Dedifferentiated amniotic fluid mesenchymal stem cell (primary cell): ENCODE data around the gene TAMALIN.
A peak's percentile ranks its signal among the peaks of the same experiment; 100 is the strongest.

ENCODE experiments used
- DNase-seq: peaks from one replicate; pipeline ENCODE4 v3.0.0-alpha.2; 2016; ENCODE audit errors: extremely low spot score

The TAMALIN gene

GRCh38 chr12:52036587-52037171, 29.9 kb downstream of the TAMALIN start:
- peak; percentile 72 for DNase-seq

- peak; percentile 60 for DNase-seq
These were observed 30.6 kb downstream of the TAMALIN start for GRCh38 chr12:52037248-52037861.

GRCh38 chr12:52038447-52038846, 31.7 kb downstream of the TAMALIN start:
- DNase-seq: no peak

- no peak for DNase-seq
These were observed 34.3 kb downstream of the TAMALIN start for GRCh38 chr12:52041035-52041434.

- peak; percentile 80 for DNase-seq
These were observed 35.0 kb downstream of the TAMALIN start for GRCh38 chr12:52041695-52042123.

- DNase-seq: no peak
These were observed 36.1 kb downstream of the TAMALIN start for GRCh38 chr12:52042706-52043385.

GRCh38 chr12:52043386-52044212, 36.9 kb downstream of the TAMALIN start:
- DNase-seq: no peak

GRCh38 chr12:52044292-52044983, 37.7 kb downstream of the TAMALIN start:
- peak; percentile 68 for DNase-seq

- no peak for DNase-seq
These were observed 39.1 kb downstream of the TAMALIN start for GRCh38 chr12:52045794-52046199.

- DNase-seq: no peak
These were observed 40.1 kb downstream of the TAMALIN start for GRCh38 chr12:52046859-52047258.

- DNase-seq: no peak
These were observed 42.5 kb downstream of the TAMALIN start for GRCh38 chr12:52049286-52049685.

- no peak for DNase-seq
These were observed 42.9 kb downstream of the TAMALIN start for GRCh38 chr12:52049688-52050087.

- DNase-seq: no peak
These were observed 43.5 kb downstream of the TAMALIN start for GRCh38 chr12:52050116-52050757.

- DNase-seq: peak; percentile 86
These were observed 44.2 kb downstream of the TAMALIN start, which contains the start of gene NR4A1 for GRCh38 chr12:52050758-52051541. NR4A1 (plus strand) TSS chr12:52051442; CDS start chr12:52054329, 2,887 bp downstream.

GRCh38 chr12:52052468-52053186, 45.9 kb downstream of the TAMALIN start:
- DNase-seq: no peak

- no peak for DNase-seq
These were observed 46.9 kb downstream of the TAMALIN start for GRCh38 chr12:52053536-52054209.

GRCh38 chr12:52054231-52054832, 47.6 kb downstream of the TAMALIN start:
- no peak for DNase-seq
